AG09319 (cell line): Measurements from ENCODE around the gene RFPL4A.

Source experiments
- DNase-seq: peaks from one replicate; pipeline ENCODE4 v3.0.0-alpha.2; 2010; ENCODE audit warnings: low read depth; ENCODE audit errors: extremely low read depth
- TF ChIP-seq, protein P1 (sequence below): IDR thresholded peaks from 2 replicates; pipeline ENCODE4 v1.5.1; 2011; ENCODE audit warnings: low read depth, mild to moderate bottlenecking, inconsistent platforms, low read length, moderate library complexity

RFPL4A gene

DNA sequence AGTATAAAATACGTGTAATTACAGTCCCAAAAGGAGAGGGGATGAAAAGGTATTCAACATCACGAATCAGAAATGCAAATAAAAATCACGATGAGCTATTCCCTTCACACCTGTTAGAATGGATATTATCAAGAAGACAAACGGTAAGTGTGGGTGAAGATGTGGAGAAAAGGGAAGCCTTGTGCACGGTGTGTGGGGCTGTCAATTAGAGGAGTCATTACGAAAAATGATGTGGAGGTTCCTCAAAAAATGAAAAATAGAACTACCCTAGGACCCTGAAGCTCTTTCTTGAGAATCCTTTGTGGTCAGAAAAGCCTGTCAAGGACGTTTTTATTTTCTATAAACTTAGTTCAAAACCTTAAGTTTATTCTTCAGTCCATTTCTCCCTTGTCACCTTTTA is 53.6 kb downstream of the RFPL4A start:
- TF ChIP-seq, protein P1, sequence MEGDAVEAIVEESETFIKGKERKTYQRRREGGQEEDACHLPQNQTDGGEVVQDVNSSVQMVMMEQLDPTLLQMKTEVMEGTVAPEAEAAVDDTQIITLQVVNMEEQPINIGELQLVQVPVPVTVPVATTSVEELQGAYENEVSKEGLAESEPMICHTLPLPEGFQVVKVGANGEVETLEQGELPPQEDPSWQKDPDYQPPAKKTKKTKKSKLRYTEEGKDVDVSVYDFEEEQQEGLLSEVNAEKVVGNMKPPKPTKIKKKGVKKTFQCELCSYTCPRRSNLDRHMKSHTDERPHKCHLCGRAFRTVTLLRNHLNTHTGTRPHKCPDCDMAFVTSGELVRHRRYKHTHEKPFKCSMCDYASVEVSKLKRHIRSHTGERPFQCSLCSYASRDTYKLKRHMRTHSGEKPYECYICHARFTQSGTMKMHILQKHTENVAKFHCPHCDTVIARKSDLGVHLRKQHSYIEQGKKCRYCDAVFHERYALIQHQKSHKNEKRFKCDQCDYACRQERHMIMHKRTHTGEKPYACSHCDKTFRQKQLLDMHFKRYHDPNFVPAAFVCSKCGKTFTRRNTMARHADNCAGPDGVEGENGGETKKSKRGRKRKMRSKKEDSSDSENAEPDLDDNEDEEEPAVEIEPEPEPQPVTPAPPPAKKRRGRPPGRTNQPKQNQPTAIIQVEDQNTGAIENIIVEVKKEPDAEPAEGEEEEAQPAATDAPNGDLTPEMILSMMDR = no peak

More for the DNA sequence above, 53.6 kb downstream of the RFPL4A start:
- no peak for DNase-seq
